Measurements from ENCODE around the gene REXO4. TPM values are rescaled to one million over a fixed set of nuclear protein-coding genes. Genes with fewer than 3 reads are reported as not detected.
"Not testable (repeated sequence)": the region's sequence is repeated elsewhere in the genome, so short reads cannot be mapped to it uniquely, and the experiment has no call there.

REXO4 gene
- total RNA-seq, 1 experiment from 2014 or later, result 32.8 TPM

GRCh38 chr9:133389562-133389961 lies 28.2 kb downstream of the REXO4 start:
- DNase-seq (ENCODE audit: low read depth), result no peak

GRCh38 chr9:133389025-133389557 lies 28.7 kb downstream of the REXO4 start:
- DNase-seq (ENCODE audit: low read depth), result no peak

GRCh38 chr9:133387680-133388079 lies 30.1 kb downstream of the REXO4 start:
- DNase-seq (ENCODE audit: low read depth), result no peak

GRCh38 chr9:133386338-133386737 lies 31.5 kb downstream of the REXO4 start:
- DNase-seq (ENCODE audit: low read depth), result no peak

- DNase-seq (ENCODE audit: low read depth), result no peak
These were observed 32.4 kb downstream of the REXO4 start for GRCh38 chr9:133385452-133385851.

- no peak for DNase-seq (ENCODE audit: low read depth)
These were observed 33.0 kb downstream of the REXO4 start for GRCh38 chr9:133384736-133385321.

GRCh38 chr9:133383438-133383837 lies 34.4 kb downstream of the REXO4 start:
- no peak for DNase-seq (ENCODE audit: low read depth)

- DNase-seq (ENCODE audit: low read depth), result no peak
These were observed 35.2 kb downstream of the REXO4 start for GRCh38 chr9:133382507-133383141.

GRCh38 chr9:133380734-133381133 lies 37.1 kb downstream of the REXO4 start:
- no peak for DNase-seq (ENCODE audit: low read depth)

GRCh38 chr9:133379153-133380086 lies 38.4 kb downstream of the REXO4 start:
- no peak for DNase-seq (ENCODE audit: low read depth)

GRCh38 chr9:133378408-133378962 lies 39.3 kb downstream of the REXO4 start:
- no peak for DNase-seq (ENCODE audit: low read depth)

GRCh38 chr9:133377721-133378216 lies 40.0 kb downstream of the REXO4 start:
- DNase-seq (ENCODE audit: low read depth), result peak; percentile 39

- not testable (repeated sequence) for DNase-seq (ENCODE audit: low read depth)
These were observed 40.5 kb downstream of the REXO4 start for GRCh38 chr9:133377280-133377679.

GRCh38 chr9:133375724-133376654 lies 41.8 kb downstream of the REXO4 start, which contains the start of the genes STKLD1 and SURF4:
TSS of gene STKLD1 (plus strand) at chr9:133376366. CDS start at chr9:133376474, 108 bp downstream.
TSS of gene SURF4 (minus strand) at chr9:133376060. CDS start at chr9:133375969, 91 bp downstream.
- peak; percentile 99 for DNase-seq (ENCODE audit: low read depth)

GRCh38 chr9:133375116-133375723 lies 42.6 kb downstream of the REXO4 start:
- DNase-seq (ENCODE audit: low read depth), result peak; percentile 55

- peak; percentile 52 for DNase-seq (ENCODE audit: low read depth)
These were observed 43.1 kb downstream of the REXO4 start for GRCh38 chr9:133374612-133375115.

GRCh38 chr9:133372144-133372543 lies 45.7 kb downstream of the REXO4 start:
- no peak for DNase-seq (ENCODE audit: low read depth)

GRCh38 chr9:133371261-133371711 lies 46.5 kb downstream of the REXO4 start:
- no peak for DNase-seq (ENCODE audit: low read depth)

GRCh38 chr9:133370685-133371084 lies 47.1 kb downstream of the REXO4 start:
- no peak for DNase-seq (ENCODE audit: low read depth)

- no peak for DNase-seq (ENCODE audit: low read depth)
These were observed 47.9 kb downstream of the REXO4 start for GRCh38 chr9:133369933-133370332.

Data from Daoy (cell line).